HG03457 (cell line): ENCODE data around the gene DCAF11.
A peak's percentile ranks its signal among the peaks of the same experiment; 100 is the strongest.

Source experiments
- ATAC-seq: cut with Tn5 transposase; IDR thresholded peaks from one replicate; pipeline ENCODE4 v1.9.1; 2021; ENCODE audit warnings: moderate number of reproducible peaks; ENCODE audit not compliant: unreplicated experiment

Gene DCAF11

DNA sequence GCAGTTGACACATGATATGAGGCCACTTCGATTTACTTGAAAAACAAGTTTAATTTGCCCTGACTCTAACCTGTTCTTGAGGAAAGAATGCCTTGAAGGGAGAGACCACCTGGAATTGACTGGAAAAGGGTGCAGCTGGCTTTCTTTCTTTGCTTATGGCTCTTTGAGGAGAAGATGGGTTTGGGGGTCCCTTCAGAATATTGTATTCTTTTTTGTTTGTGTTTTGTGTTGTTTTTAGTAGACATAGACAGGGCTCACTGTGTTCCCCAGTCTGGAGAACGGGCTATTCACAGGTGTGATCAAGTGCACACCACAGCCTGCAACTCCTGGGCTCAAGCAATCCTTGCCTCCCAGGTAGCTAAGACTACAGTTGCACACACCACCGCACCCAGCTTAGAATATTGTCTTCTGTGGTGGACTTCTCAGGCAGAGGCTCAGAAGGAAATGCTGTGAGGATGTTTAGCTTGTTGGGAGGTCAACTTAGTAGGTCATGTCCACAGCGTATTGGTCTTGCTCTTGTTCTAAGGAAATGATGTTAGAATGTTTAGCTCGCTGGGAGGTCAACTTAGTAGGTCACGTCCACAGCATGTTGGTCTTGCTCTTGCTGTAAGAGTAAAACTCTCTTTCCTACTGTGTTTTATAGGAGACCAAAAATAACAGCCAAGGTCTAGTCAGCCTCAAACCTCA is 1.7 kb downstream of the DCAF11 start:
- no peak for ATAC-seq

DNA sequence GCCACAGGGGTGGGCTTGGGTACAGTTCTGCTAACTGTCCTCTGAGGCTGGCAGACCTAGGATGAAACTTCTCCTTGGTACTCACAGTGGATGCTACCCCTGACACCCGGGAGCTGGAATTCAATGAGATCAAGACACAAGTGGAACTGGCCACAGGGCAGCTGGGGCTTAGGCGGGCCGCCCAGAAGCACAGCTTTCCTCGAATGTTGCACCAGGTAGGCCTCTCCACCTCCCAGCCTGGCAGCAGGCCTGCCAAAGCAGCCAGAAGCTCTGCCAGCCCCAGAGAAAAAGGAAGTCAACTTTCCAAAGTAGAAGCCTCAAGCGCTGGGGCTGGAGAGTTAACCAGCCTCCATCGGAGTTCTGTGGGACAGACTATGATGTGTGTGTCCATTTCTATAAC is 2.6 kb downstream of the DCAF11 start:
- ATAC-seq, result no peak

DNA sequence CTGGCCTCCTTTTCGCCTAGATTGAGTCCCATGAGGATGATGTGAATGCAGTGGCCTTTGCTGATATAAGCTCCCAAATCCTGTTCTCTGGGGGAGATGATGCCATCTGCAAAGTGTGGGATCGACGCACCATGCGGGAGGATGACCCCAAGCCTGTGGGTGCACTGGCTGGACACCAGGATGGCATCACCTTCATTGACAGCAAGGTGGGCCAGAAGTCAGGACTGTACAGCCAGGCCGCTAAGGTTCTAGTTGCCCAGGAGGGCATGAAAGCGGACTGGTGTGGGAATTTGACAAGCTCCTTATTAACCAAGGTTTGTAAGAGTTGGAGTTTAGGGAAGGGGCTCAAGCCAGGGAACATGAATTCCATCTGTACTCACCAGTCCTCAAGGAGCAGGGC is 5.1 kb downstream of the DCAF11 start:
- ATAC-seq, result no peak

DNA sequence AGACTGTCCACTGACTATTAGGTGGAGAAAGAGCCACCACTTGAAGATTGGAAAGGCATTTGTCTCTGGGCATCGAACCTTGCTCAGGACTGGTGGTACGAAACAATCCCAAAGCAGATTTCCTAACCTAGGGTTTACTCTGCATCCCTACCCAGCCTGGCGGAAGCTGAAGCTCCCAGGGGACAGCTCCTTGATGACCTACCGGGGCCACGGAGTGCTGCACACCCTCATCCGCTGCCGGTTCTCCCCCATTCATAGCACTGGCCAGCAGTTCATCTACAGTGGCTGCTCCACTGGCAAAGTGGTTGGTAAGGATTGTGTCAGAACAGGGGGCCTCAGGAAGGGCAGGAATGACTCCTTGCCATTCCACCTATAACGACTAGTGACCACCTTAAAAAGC is 6.6 kb downstream of the DCAF11 start:
- no peak for ATAC-seq

DNA sequence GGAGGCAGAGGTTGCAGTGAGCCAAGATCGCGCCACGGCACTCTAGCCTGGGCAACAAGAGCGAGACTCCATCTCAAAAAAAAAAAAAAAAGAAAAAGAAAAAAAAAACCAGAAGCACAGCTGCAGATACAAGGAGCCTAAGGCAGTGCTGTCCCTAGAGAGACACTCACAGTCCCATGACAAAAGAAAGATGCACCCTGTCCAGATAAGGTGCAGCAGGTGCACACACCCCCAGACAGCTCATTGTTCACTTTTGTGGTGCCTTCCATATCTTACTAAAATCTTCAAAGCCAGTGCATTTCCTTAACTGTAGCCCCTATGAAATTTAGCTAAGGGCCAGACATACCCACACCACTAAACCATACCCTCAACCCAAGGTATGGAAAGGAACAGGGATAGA is 7.8 kb downstream of the DCAF11 start:
- ATAC-seq, result no peak

DNA sequence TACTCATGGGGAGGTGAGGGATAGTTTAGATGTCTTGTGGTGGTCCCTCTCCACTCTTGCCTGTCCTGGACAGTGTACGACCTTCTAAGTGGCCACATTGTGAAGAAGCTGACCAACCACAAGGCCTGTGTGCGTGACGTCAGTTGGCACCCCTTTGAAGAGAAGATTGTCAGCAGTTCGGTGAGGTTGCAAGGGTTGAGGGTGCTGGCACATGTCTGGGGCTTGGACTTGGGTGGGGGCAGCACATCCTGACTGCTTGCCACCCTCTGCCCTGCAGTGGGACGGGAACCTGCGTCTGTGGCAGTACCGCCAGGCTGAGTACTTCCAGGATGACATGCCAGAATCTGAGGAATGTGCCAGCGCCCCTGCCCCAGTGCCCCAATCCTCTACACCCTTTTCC is 8.3 kb downstream of the DCAF11 start:
- ATAC-seq, result no peak

DNA sequence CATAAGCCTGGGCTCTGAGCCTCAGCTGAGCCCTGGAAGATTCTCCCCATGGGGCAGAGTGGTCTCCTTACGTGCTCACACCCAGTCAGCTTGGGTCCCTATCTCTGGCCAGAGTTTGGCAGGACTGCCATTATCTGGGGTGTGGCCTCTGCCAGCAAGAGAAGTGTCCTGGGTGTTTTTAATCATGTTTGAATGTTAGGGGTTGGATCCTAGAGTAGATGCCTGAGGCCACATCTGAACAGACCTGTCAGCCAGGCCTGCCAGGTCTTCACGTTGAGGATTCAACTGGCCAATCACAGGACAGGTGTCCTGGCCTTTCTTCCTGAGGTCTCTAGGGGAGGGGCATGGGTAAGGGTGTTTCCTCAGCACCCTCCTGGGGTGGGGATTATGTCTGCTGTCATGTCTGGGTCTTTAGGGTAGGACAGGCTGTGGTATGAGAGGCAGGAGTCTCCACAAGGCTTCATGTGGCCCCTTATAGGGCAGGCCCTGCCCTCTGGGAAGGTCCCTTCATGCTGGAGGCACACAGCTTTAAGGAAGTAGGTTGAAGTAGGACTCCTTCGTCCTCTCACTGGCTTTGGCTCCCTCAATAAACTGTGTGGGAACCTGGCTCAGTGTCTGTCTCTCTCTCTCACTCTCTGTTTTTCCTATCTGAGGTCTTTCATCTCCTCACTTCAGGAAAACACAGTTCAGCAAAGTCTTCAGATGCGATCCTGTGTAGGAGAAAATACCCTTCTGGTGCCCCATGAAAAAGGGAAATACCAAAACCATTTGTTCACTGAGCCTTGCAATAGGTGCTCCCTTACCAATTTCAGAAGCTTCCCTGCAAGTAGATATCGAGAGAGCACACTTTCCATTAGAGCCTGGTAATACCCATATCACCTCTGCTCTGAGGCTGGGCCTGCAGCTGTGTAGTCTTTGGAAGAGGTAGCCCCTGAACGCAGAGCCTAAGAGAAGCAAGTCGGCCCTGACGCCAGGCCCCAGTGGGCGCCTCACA is 9.1 kb downstream of the DCAF11 start:
- no peak for ATAC-seq

DNA sequence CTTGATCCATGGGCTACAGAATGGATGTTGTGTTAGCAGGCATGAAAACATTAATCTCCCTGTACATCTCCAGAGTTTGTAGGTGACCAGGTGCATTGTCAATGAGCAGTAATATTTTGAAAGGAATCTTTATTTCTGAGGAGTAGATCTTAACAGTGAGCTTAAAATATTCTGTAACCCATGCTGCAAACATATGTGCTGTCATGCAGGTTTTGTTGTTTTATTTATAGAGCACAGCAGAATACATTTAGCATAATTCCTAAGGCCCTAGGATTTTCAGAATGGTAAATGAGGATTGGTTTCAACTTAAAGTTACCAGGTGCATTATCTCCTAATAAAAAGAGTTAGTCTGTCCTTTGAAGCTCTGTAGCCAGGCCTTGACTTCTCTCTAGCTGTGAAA is 12.4 kb downstream of the DCAF11 start:
- ATAC-seq, result no peak

DNA sequence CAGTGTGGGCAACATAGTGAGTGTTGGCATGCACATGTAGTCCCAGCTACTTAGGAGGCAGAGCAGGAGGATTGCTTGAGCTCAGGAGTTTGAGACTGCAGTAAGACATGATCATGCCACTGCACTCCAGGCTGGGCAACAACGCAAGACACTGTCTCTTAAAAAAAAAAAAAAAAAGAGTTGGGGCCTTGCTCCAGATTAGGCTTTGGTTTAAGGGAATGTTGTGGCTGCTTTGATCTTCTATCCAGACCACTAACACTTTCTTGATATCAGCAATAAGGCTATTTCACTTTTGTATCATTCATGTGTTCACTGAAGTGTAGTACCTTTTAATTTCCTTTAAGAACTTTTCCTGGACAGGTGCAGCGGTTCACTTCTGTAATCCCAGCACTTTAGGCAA is 13.1 kb downstream of the DCAF11 start:
- no peak for ATAC-seq

DNA sequence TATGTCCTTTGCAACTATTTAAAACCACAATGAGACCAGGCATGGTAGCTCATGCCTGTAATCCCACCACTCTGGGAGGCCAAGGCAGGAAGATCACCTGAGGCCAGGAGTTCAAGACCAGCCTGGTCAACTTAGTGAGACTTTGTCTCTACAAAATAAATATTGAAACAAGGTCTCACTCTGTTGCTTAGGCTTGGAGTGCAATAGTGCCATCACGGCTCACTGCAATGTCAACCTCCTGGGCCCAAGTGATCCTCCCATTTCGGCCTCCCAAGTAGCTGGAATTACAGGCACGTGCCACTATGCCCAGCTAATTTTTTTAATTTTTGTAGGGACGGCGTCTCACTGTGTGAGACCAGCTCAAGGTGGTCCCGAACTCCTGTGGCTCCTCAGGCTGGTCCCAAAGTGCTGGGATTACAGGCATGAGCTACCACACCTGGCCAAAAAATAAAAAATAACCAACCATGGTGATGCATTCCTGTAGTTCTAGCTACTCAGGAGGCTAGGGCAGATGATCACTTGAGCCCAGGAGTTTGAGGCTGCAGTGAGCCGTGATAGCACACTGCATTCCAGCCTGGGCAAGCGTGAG is 14.9 kb downstream of the DCAF11 start:
- ATAC-seq, result no peak

DNA sequence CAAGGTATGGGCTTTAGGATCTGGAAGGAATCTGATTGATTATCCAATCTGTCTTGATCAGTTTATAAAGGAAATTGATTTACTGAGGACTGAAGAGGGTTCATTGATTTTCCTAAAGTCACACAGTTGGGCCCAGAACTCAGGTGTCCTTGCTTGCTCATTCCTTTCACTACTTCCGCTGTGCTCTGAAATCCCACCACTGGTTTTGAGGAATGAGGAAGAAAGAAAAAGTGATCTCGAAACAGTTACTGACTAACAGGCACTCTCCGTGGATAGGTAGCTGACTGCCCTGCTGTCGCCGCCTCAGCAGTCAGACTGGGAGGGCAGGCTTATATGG is 15.8 kb downstream of the DCAF11 start, which contains the start of gene FITM1:
Gene FITM1 (plus strand): TSS at position 280 of the 337 bp plus-strand sequence. CDS start 905 bp downstream, outside the sequence.
- no peak for ATAC-seq

DNA sequence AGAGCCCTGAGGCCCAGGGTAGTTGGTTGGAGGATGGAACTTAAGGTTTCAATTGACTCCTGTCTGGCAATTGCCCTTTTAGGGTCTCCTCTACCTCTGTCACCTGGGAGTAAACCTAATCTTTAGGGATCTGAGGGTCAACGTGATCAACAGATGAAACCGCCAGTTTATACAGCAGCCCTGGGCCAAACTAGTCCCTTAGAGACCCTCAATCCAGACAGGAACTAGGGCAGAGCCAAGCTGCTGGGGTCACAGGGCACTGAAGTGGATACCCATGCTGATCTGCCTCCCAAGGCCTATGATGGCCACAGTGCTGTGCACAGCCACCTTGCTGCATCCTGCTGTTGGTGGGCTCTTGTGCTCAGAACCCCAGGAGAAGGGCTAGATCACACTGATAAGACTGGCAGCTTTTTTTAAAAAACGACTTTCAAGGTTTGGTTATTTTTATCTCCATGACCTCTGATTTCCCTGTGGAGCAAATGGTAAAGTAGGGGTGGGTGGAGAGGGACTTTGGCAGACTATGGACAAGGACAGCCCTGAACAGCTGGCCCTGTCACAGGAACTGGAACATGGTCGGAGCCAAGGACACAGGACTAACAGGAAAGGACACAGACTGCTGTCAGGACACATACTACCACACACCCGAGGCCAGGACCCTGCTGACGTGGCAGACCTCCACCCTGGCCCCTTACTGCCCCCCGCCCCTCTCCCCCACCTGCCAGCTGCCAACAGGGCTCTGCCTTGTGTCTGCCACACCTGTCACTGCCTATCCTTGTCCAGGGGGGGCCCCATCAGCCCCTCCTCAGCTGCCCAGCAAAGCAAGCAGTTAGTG is 16.4 kb downstream of the DCAF11 start:
- no peak for ATAC-seq

DNA sequence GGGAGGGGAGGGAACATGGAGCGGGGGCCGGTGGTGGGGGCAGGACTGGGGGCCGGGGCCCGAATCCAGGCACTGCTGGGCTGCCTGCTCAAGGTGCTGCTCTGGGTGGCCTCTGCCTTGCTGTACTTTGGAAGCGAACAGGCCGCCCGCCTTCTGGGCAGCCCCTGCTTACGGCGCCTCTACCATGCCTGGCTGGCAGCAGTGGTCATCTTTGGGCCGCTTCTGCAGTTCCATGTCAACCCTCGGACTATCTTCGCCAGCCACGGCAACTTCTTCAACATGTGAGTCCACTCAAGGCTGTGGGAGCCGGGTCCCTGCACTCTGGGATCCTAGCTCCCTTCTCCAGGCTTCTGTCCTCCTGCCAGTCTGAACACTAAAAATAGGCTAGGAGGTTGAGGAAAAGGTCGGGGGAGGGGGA is 17.0 kb downstream of the DCAF11 start:
- ATAC-seq, result no peak

DNA sequence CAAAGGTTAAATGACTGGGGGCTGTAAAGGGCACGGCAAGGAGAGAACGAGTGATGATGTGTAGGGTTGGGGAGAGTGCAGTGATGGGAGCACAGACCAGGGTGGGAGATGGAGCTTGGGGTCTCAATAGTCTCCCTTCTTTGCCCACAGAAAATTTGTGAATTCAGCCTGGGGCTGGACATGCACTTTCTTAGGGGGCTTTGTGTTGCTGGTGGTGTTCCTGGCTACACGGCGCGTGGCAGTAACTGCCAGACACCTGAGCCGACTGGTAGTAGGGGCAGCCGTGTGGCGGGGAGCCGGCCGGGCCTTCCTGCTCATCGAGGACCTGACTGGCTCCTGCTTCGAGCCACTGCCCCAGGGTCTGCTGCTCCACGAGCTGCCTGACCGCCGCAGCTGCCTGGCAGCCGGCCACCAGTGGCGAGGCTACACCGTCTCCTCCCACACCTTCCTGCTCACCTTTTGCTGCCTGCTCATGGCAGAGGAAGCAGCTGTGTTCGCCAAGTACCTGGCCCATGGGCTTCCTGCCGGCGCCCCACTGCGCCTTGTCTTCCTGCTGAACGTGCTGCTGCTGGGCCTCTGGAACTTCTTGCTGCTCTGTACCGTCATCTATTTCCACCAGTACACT is 17.6 kb downstream of the DCAF11 start:
- ATAC-seq, result no peak

DNA sequence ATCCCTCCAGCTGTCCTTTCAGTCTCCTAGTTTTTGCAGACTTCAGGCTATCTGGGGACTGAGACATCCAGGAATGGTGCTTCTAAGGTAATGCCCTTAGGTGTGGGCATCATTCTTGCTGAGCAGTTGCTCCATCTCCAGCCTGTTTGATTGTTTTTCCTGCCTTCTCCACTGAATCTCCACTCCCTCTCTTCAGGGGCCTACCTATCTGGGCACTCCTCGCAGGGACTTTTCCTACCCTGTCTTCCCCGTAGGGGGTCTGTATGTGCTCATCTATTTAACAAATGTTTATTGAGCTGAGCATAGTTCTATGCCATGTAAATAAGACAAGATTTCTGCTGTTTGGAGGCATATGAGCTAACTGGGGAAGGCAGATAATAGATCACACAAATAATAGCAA is 18.4 kb downstream of the DCAF11 start:
- ATAC-seq, result no peak

DNA sequence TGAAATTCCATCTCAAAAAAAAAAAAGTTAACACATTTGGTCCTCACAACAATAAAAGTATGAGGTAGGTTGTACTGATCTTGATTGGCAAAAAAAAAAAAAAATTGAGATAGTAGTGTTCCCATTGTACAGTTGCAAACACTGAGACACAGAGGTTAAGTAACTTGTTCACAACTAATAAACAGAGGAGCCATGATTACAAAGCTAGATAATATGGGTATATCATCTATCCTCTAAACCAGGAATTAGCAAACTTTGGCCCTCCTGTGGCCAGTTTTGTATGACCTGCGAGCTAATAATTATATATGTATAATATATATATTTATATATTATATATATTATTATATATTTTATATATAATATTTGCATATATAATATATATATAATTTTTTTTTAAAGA is 19.2 kb downstream of the DCAF11 start:
- ATAC-seq, result no peak

DNA sequence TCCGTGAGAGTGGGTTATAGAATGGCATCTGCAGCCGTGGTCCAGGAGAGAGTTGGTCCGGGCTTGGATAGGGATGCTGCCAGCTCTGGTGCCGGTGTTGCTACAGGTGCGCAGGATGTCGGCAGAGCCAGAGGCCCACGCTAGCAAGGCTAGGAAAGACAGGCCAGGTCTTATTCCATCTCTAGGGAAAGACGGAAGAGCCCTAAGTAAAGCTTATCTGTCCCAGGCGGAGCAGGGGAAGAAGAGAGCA is 20.9 kb downstream of the DCAF11 start:
- no peak for ATAC-seq

DNA sequence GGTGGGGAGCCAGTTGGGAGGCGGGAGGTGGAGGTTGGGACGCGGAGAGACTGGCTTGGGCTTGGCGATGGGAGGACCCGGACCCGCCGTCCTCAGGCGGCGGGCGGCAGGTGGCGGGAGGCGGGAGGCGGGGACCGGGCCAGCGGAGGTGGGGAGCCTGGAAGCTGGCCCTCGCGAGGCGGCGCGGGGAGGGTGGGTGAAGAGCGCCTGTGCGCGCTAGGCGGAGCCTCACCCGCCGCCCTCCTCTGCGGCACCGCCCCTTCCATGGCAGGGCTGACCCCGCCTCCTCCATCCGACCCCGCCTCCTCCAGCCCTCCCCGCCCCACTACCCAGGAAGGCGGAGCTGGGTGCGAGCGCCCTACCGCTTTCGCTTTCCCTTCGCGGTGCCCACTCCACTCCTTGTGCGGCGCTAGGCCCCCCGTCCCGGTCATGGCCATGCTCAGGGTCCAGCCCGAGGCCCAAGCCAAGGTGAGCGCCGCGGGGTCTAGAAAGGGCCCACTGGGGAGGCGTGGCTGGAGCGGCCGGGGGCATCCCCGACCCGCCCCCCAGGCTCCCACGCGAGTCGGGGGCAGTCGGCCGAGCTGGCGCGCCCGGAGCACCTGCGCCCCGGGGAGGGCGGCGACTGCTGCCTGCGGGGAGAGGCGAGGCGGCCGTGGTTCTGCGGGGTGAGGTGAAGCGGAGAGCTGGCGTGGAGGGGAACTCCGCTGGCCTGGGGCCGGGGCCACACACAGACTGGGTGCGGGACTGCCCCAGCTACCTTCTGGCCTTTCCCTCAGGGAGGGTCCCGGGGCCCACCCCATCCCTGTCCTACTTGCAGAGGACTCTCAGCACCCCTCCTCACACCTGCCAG is 21.5 kb downstream of the DCAF11 start, which contains the start of gene PSME1:
Gene PSME1 (plus strand): TSS at position 361 of the 850 bp plus-strand sequence. CDS start 69 bp downstream, at position 430.
- peak; percentile 66 for ATAC-seq

DNA sequence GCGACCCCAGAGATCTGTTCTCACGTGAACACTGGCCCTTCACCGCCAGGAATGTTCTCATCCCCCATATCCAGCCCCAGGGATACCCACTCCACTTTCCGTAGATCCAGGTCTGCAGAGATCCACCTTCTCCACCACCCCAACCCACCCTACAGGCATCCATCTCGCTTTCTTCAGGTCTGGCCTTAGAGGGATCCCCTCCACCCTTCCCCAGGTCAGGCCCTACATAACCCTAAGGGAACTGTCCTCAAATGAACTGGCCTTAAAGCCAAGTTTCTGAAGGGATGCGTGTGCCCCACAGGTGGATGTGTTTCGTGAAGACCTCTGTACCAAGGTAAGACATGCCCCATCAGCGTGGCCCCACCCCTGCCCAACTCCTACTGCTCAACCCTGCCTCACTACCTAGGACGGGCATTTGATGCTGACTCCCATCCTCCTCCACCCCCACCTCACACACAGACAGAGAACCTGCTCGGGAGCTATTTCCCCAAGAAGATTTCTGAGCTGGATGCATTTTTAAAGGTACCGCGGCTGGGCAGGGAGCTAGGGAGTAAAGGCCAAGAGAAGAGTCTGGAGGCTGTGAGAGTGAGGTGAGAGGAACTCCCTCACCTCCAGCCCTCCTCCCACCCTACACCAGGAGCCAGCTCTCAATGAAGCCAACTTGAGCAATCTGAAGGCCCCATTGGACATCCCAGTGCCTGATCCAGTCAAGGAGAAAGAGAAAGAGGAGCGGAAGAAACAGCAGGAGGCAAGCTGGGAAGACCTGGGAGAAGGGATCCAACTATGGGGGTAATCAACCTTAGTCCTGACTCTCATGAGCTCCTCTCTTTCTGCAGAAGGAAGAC is 22.3 kb downstream of the DCAF11 start:
- ATAC-seq, result no peak
